Tibial artery (tissue), 4 donors: Measurements from ENCODE around the gene TDRD1.

Source experiments
- DNase-seq, 2 donors: peaks; one replicate each; pipeline ENCODE4 v3.0.0-alpha.2; 2019
- H3K27ac ChIP-seq, 2 donors: fragments of 200-600 bp; sonication (generic) in 1 of 2; 1 replicate in 1 of 2; 2 replicates in 1 of 2; pipeline ENCODE4 v1.5.1; 2018 to 2019; ENCODE audit warnings: mild to moderate bottlenecking in 1 of 2
- H3K27me3 ChIP-seq, 2 donors: fragments of 200-600 bp; sonication (generic) in 1 of 2; one replicate each; pipeline versions ENCODE4 v1.5.1 to v1.6.0; 2016 to 2019
- H3K36me3 ChIP-seq, 3 donors: fragments of 200-600 bp; sonication (generic) in 2 of 3; one replicate each; pipeline ENCODE4 v1.5.1; 2016 to 2019; ENCODE audit warnings: mild to moderate bottlenecking in 2 of 3
- H3K4me1 ChIP-seq, 4 donors: fragments of 200-600 bp; sonication (generic) in 2 of 4; 1 replicate in 3 of 4; 2 replicates in 1 of 4; pipeline ENCODE4 v1.5.1; 2016 to 2019
- H3K4me3 ChIP-seq, 2 donors: fragments of 200-600 bp; sonication (generic) in 1 of 2; 1 replicate in 1 of 2; 2 replicates in 1 of 2; pipeline ENCODE4 v1.5.1; 2018 to 2019; ENCODE audit warnings: mild to moderate bottlenecking in 2 of 2
- H3K9me3 ChIP-seq, 3 donors: fragments of 200-600 bp; sonication (generic) in 1 of 3; one replicate each; pipeline ENCODE4 v1.5.1; 2016 to 2019
- intact Hi-C: fragments of 100-400 bp; cut with DNase I; formaldehyde crosslinking; loops from one replicate; pipeline ENCODE4 v1.15.0; 2023; ENCODE audit warnings: low total_unique reads
- TF ChIP-seq, protein P1 (sequence below), 2 experiments: fragments of 200-600 bp in 1 of 2; fragments of 450-650 bp in 1 of 2; IDR thresholded peaks; one replicate each; pipeline ENCODE4 v1.5.1; 2017 to 2019; ENCODE audit warnings: antibody characterized with exemption in 2 of 2, mild to moderate bottlenecking in 1 of 2, moderate library complexity in 1 of 2

TDRD1 gene

DNA sequence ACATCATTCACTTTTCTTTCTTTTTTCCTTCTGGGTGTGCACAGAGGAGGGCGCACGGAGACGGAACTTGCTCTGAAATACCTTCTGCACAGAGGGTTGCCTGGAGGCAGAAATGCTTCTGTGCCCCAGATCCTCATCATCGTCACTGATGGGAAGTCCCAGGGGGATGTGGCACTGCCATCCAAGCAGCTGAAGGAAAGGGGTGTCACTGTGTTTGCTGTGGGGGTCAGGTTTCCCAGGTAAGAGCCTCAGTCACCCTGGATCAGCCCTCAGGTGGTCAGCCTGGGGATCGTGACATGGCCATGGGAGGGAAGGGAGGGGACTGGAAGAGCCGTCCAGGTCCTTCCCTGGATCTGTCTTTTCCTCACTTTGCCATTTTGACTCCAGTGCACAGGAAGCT lies 93.5 kb downstream of the TDRD1 start:
- intact Hi-C loops: no loop called here
- TF ChIP-seq, protein P1, sequence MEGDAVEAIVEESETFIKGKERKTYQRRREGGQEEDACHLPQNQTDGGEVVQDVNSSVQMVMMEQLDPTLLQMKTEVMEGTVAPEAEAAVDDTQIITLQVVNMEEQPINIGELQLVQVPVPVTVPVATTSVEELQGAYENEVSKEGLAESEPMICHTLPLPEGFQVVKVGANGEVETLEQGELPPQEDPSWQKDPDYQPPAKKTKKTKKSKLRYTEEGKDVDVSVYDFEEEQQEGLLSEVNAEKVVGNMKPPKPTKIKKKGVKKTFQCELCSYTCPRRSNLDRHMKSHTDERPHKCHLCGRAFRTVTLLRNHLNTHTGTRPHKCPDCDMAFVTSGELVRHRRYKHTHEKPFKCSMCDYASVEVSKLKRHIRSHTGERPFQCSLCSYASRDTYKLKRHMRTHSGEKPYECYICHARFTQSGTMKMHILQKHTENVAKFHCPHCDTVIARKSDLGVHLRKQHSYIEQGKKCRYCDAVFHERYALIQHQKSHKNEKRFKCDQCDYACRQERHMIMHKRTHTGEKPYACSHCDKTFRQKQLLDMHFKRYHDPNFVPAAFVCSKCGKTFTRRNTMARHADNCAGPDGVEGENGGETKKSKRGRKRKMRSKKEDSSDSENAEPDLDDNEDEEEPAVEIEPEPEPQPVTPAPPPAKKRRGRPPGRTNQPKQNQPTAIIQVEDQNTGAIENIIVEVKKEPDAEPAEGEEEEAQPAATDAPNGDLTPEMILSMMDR (IDR thresholded peaks at IDR 0.05): no peak
- Histone ChIP-seq H3K36me3 (no peaks in the 10 kb centered on the region), H3K4me3 (no peak overlapping the region), H3K27ac (no peak overlapping the region), H3K27me3 (peaks cover 0 to 4% of the 10 kb centered on the region in 2 donors), H3K9me3 (no peaks in the 10 kb centered on the region), H3K4me1 (peaks cover 0 to 13% (median 6%) of the 10 kb centered on the region in 4 donors)
- peak; percentile 15 to 51 for DNase-seq

DNA sequence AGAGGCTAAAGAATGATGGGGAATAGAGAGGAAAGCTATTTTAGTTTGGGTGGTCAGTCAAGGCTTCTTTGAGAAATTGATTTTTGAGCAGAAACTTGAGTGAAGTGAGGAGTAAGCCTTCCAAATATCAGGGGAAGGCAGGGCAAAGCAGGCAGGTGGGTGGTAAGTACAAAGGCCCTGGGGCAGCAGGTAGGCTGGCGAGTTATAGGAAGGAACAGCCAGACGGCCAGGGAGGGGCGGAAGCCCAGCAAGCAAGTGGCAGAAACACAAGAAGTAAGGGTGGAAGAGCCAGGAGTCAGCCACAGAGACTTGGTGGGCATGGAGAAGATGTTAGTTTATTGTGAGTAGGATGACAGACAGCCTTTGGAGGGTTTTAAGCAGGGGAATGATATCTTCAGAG lies 94.8 kb downstream of the TDRD1 start:
- intact Hi-C loops: no loop called here
- DNase-seq: peak; percentile 4 to 17
- Histone ChIP-seq H3K36me3 (no peaks in the 10 kb centered on the region), H3K27me3 (peaks cover 0 to 14% of the 10 kb centered on the region in 2 donors), H3K27ac (no peak overlapping the region), H3K4me3 (no peak overlapping the region), H3K4me1 (peaks cover 0 to 13% (median 6%) of the 10 kb centered on the region in 4 donors), H3K9me3 (no peaks in the 10 kb centered on the region)
- TF ChIP-seq, protein P1 (IDR thresholded peaks at IDR 0.05): no peak

DNA sequence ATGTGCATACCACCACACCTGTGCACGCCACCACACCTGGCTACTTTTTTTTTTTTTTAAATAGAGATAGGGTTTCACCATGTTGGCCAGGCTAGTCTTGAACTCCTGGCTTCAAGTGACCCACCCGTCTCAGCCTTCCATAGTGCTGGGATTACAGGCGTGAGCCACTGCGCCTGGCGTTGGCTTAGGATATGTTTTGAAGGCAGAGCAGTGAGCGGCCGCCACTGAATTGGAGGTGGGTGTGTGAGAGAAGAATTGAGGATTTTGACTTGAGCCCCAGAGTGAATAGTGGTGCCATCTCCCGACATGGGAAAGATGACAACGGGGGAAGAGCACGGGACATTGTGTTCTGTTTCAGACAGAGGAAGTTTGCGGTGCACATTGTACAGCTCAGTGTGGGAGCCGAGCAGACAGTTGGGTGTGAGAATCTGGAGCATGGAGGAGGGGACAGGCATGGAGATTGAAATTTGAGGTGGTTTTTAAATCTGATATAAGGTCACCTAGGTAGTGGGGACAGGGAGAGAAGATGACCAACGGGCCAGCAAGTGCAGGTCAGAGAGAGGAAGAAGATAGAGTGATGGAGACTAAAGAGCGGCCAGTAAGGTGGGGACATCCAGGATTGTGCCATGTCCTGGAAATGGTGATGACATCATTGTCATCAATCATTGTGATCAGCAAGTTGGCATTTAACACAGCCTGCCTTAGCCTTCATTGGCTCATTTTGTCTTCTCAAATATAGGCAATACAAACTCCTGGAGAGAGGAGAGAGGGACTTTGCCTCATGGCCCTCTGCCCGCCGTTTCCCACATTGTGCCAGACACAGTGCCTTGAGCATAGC lies 95.7 kb downstream of the TDRD1 start:
- Histone ChIP-seq H3K27me3 (peaks cover 0 to 18% of the 10 kb centered on the region in 2 donors), H3K4me3 (no peak overlapping the region), H3K36me3 (no peaks in the 10 kb centered on the region), H3K9me3 (no peaks in the 10 kb centered on the region), H3K27ac (no peak overlapping the region), H3K4me1 (peaks cover 0 to 13% (median 6%) of the 10 kb centered on the region in 4 donors)
- peak; percentile 20 to 35 for DNase-seq
- intact Hi-C loops: no loop called here
- TF ChIP-seq, protein P1 (IDR thresholded peaks at IDR 0.05): no peak

DNA sequence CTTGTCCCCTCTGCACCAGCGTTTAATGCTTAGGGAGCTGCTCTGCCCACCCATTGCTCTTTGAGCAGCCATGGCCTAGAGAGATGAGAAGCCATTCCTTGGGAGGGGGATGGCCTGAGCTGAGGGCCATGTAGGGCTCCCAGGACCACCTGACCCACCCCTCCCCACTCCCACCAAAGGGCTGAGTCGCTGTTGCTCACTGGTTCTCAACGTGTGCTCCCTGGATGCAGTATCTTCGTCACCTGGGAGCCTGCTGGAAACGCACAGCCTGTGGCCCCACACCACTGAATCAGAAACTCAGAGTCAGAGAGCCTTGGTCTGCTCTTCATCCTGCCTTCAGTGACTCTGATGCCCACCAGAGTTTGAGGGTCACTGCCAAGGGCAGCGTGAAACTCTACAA lies 96.9 kb downstream of the TDRD1 start:
- TF ChIP-seq, protein P1 (IDR thresholded peaks at IDR 0.05): no peak
- intact Hi-C loops: no loop called here
- Histone ChIP-seq H3K9me3 (no peaks in the 10 kb centered on the region), H3K27me3 (peaks cover 0 to 18% of the 10 kb centered on the region in 2 donors), H3K27ac (no peak overlapping the region), H3K4me3 (no peak overlapping the region), H3K4me1 (peaks cover 0 to 12% (median 6%) of the 10 kb centered on the region in 4 donors), H3K36me3 (no peaks in the 10 kb centered on the region)
- DNase-seq: peak in 1 of 2 donors; percentile 32

DNA sequence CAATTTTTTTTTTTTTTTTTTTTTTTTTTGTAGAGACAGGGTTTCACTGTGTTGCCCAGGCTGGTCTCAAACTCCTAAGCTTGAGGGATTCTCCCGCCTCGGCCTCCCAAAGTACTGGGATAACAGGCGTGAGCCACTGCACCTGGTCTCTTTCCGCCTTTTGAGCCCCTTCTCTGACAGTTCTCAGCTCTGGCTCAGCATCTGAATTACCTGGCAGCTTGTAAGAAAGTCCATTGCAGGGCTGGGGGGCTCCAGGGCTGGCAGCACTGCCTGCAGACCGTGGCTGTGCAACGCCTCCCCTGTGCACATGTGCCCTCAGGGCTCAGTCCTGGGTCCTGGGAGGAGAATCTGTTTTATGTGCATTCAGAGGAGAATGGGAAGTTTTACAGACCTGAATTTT lies 97.5 kb downstream of the TDRD1 start:
- Histone ChIP-seq H3K4me1 (peaks cover 0 to 6% (median 1%) of the 10 kb centered on the region in 4 donors), H3K4me3 (no peak overlapping the region), H3K36me3 (no peaks in the 10 kb centered on the region), H3K27me3 (peaks cover 0 to 23% of the 10 kb centered on the region in 2 donors), H3K27ac (no peak overlapping the region), H3K9me3 (no peaks in the 10 kb centered on the region)
- intact Hi-C loops: no loop called here
- TF ChIP-seq, protein P1 (IDR thresholded peaks at IDR 0.05): no peak
- DNase-seq: peak; percentile 17 to 23
